ENCODE data around the gene SOX6.

- TF ChIP-seq POLR2A (IDR thresholded peaks at IDR 0.05; ENCODE audit: low read depth, low read length) (no peak), CTCF (IDR thresholded peaks at IDR 0.05; ENCODE audit: extremely low read depth in 1 of 2, insufficient read depth in 1 of 2, low read depth in 1 of 2, low read length in 2 of 2) (no peak)
Observed at GRCh38 chr11:16040151-16040550, 316.2 kb downstream of the SOX6 start.
